Endothelial cell (in vitro differentiated cells): ENCODE measurements around the gene GALNT2. TPM values are rescaled to one million over a fixed set of nuclear protein-coding genes. Genes with fewer than 3 reads are reported as not detected.

Experiments used
- DNase-seq: peaks from one replicate; pipeline ENCODE4 v3.0.0; 2021; ENCODE audit warnings: low spot score
- H3K27ac Mint-ChIP-seq: one replicate; pipeline ENCODE4 v1.8.0; 2021; ENCODE audit warnings: mixed read lengths, inconsistent platforms; ENCODE audit not compliant: unreplicated experiment
- H3K27me3 Mint-ChIP-seq: one replicate; pipeline ENCODE4 v1.8.0; 2021; ENCODE audit warnings: mild to moderate bottlenecking, moderate library complexity, mixed read lengths, inconsistent platforms; ENCODE audit not compliant: unreplicated experiment
- H3K36me3 Mint-ChIP-seq: one replicate; pipeline ENCODE4 v1.8.0; 2021; ENCODE audit warnings: mild to moderate bottlenecking, low read depth, mixed read lengths, inconsistent platforms; ENCODE audit not compliant: unreplicated experiment
- H3K4me1 Mint-ChIP-seq: one replicate; pipeline ENCODE4 v1.8.0; 2021; ENCODE audit warnings: mild to moderate bottlenecking, mixed read lengths, inconsistent platforms; ENCODE audit not compliant: unreplicated experiment
- H3K4me3 Mint-ChIP-seq: one replicate; pipeline ENCODE4 v1.8.0; 2021; ENCODE audit warnings: mild to moderate bottlenecking, mixed read lengths, inconsistent platforms; ENCODE audit not compliant: unreplicated experiment
- H3K9me3 Mint-ChIP-seq: one replicate; pipeline ENCODE4 v1.8.0; 2021; ENCODE audit warnings: mixed read lengths, inconsistent platforms; ENCODE audit not compliant: unreplicated experiment
- total RNA-seq: library from RNA; stranded (reverse); fragmentation: NEBNext Ultra II Directional; extraction: Animal tissue kit (Norgen Biotek cat#: 25700); gene quantifications from one replicate; pipeline ENCODE4 v1.2.1, GENCODE V29; 2021; ENCODE audit not compliant: unreplicated experiment
- TF ChIP-seq, protein P1 (sequence below): fragments of 200-600 bp; sonication (generic); IDR thresholded peaks from one replicate; pipeline ENCODE4 v1.5.0; 2021; ENCODE audit warnings: antibody characterized with exemption; ENCODE audit not compliant: unreplicated experiment

The GALNT2 gene
- total RNA-seq, 1 donor from 2014 or later, result 74.8 TPM

DNA sequence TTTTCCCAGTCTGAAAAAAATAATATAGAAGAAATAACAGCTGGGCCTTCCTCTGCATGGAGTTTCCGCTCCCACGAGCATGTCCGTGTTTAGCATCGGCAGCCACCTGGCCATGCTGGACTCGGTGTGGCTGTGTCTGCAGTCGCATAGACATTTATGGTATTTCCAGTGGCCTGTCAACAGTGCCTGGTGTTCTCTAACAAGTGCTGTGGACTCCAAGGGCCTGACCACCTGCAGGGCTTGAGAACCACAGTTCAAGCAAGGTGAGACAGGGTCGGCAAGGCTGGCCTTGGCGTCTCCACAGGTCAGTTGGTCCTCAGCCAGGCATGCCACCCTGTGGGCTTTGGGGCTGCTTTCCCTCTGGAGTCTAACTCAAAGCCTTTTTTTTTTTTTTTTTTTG lies 234.3 kb downstream of the GALNT2 start:
- no peak for DNase-seq
- Mint-ChIP-seq H3K4me3 (no peak overlapping the region), H3K9me3 (no peaks in the 10 kb centered on the region), H3K27me3 (peaks cover 4% of the 10 kb centered on the region), H3K36me3 (no peaks in the 10 kb centered on the region), H3K27ac (no peak overlapping the region), H3K4me1 (peaks cover 1% of the 10 kb centered on the region)
- TF ChIP-seq, protein P1, sequence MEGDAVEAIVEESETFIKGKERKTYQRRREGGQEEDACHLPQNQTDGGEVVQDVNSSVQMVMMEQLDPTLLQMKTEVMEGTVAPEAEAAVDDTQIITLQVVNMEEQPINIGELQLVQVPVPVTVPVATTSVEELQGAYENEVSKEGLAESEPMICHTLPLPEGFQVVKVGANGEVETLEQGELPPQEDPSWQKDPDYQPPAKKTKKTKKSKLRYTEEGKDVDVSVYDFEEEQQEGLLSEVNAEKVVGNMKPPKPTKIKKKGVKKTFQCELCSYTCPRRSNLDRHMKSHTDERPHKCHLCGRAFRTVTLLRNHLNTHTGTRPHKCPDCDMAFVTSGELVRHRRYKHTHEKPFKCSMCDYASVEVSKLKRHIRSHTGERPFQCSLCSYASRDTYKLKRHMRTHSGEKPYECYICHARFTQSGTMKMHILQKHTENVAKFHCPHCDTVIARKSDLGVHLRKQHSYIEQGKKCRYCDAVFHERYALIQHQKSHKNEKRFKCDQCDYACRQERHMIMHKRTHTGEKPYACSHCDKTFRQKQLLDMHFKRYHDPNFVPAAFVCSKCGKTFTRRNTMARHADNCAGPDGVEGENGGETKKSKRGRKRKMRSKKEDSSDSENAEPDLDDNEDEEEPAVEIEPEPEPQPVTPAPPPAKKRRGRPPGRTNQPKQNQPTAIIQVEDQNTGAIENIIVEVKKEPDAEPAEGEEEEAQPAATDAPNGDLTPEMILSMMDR, result no peak

DNA sequence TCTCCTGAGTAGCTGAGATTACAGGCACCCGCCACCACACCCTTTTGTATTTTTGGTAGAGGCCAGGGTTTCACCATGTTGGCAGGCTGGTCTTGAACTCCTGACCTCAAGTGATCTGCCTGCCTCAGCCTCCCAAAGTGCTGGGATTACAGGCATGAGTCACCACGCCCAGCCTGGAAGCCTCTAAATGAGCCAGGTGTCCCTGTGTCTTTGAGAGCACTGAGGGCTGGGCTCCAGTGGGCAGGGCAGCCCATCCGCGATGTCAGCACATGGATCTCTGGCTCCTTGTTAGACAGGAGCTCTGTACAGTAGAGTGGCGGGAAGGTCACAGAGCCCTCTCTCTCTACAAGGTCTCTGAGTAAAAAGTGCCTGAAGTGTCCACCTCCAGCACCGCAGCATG lies 234.8 kb downstream of the GALNT2 start:
- DNase-seq, result no peak
- TF ChIP-seq, protein P1, result no peak
- Mint-ChIP-seq H3K4me3 (no peak overlapping the region), H3K4me1 (no peaks in the 10 kb centered on the region), H3K27ac (no peak overlapping the region), H3K27me3 (peaks cover 4% of the 10 kb centered on the region), H3K36me3 (no peaks in the 10 kb centered on the region), H3K9me3 (no peaks in the 10 kb centered on the region)

DNA sequence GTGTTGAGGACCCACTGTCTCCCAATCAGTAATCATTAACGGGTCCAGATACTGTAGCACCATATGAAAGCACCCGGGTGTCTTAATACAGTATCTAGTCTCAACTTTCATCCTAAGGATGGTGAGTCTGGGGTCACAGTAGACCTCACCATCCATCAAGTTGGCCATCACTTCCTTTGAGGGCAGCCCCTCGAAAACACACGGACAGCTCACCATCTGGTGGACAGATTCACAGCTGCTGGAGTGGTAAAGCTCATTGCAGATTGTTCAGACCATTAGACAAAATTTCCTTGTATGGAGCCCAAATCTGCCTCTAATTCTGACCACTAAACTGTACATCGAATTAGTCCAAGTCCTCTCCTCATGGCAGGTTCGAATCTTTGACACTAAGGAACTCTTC lies 236.0 kb downstream of the GALNT2 start:
- Mint-ChIP-seq H3K9me3 (no peaks in the 10 kb centered on the region), H3K27me3 (peaks cover 6% of the 10 kb centered on the region), H3K27ac (no peak overlapping the region), H3K36me3 (no peaks in the 10 kb centered on the region), H3K4me1 (no peaks in the 10 kb centered on the region), H3K4me3 (no peak overlapping the region)
- TF ChIP-seq, protein P1, result no peak
- no peak for DNase-seq

DNA sequence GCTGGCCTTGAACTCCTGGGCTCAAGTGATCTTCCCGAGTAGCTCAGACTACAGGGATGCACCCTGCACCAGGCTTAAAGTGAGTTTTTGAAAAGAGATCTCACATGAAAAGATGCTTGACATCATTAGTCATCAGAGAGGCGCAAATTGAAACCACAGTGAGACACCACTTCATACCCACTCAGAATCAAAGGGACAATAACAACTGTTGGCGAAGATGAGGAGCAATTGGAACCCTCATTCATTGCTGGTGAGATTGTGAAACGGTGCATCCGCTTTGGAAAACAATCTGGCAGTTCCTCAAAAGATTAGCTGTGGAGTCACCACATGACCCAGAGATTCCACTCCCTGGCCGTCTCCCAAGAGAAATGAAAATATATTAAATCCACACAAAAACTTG lies 236.8 kb downstream of the GALNT2 start:
- no peaks in the 10 kb centered on the region for H3K9me3 Mint-ChIP-seq
- H3K4me3 Mint-ChIP-seq, result no peak overlapping the region
- DNase-seq, result no peak
- H3K4me1 Mint-ChIP-seq, result no peaks in the 10 kb centered on the region
- no peak overlapping the region for H3K27ac Mint-ChIP-seq
- TF ChIP-seq, protein P1, result no peak
- no peaks in the 10 kb centered on the region for H3K36me3 Mint-ChIP-seq
- peaks cover 6% of the 10 kb centered on the region for H3K27me3 Mint-ChIP-seq

DNA sequence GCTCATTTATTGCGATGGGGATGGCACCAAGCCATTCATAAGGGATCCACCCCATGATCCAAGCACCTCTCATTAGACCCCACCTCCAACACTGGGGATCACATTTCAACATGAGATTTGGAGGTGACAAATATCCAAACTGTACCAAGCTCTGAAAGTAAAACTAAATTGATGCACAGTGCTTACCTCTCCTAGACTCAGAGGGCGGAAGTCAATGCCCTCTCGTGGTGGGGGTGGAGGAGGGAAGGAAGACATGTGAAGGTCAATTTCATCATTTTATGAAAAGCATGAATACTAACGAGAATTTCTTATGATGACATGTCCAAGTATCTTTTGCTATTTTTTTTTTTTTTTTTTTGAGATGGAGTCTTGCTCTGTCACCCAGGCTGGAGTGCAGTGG lies 239.1 kb downstream of the GALNT2 start:
- Mint-ChIP-seq H3K27ac (no peak overlapping the region), H3K4me3 (no peak overlapping the region), H3K9me3 (no peaks in the 10 kb centered on the region), H3K27me3 (peaks cover 6% of the 10 kb centered on the region), H3K4me1 (no peaks in the 10 kb centered on the region), H3K36me3 (no peaks in the 10 kb centered on the region)
- TF ChIP-seq, protein P1, result no peak
- DNase-seq, result no peak
